GM12891 (cell line): ENCODE data around the gene CYB561D2.
A peak's percentile ranks its signal among the peaks of the same experiment; 100 is the strongest.

Source experiments
- POLR2A ChIP-seq: IDR thresholded peaks from 2 replicates; pipeline ENCODE4 v1.6.1; 2011; ENCODE audit warnings: low read depth, low read length, control low read depth
- POLR2AphosphoS5 ChIP-seq: IDR thresholded peaks from 2 replicates; pipeline ENCODE4 v1.6.1; 2011; ENCODE audit warnings: low read depth, low read length, control low read depth
- SPI1 ChIP-seq: IDR thresholded peaks from 2 replicates; pipeline ENCODE4 v1.6.1; 2011; ENCODE audit warnings: low read depth, low read length, control low read depth
- TAF1 ChIP-seq: IDR thresholded peaks from 2 replicates; pipeline ENCODE4 v1.6.1; 2011; ENCODE audit warnings: low read depth, low read length, control low read depth

- TF ChIP-seq POLR2A (peak; percentile 84), POLR2AphosphoS5 (peak; percentile 82), SPI1 (peak; percentile 75), TAF1 (peak; percentile 83)
Measured at GRCh38 chr3:50327943-50328691, 22.5 kb upstream of the CYB561D2 start, which contains the start of gene TUSC2.
